Islet precursor cell (in vitro differentiated cells): Measurements from ENCODE around the gene GRAMD2B.
"Not testable (repeated sequence)": the region's sequence is repeated elsewhere in the genome, so short reads cannot be mapped to it uniquely, and the experiment has no call there.

ENCODE experiments used
- DNase-seq: peaks from one replicate; pipeline ENCODE4 v3.0.0-alpha.2; 2018

GRAMD2B gene

DNA sequence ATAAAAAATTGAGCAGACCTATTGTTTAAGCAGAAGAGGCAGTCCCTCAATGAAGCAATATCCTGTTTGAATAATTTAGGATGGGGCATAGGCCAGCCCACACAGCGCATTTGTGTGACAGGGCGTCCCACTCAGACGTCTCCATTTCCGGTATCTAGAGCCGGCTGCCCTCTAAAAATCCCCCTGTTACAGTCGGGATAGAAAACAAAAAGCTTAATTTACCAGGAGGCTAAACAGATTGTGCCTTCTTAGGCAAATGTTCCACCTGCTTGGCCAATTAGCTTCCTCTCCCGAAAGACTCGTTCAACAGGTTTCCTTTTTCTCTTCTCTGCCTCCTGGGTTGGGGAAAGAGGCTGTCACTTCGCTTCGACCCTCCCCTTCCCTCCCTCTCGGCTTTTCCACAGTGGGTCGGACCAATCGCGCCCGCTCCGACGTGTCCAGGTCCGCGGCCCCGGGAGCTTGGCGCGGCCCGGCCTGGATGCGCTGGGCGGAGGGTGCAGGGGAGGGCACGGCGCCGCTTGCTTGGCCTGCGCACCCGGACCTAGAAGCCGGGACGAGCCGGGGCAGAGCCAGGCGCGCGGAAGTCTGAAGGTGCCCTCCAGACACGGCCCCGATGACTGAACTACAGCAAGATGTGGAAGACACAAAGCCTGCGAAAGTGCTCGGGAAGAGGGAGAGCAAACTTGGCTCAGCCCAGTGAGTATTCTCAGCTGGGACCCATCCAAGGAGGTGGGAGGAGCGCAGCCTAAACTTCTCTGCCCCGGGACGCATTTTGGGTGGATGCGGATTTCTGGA is at the start of gene GRAMD2B:
Gene GRAMD2B (plus strand): TSS at position 416 of the 795 bp plus-strand sequence. CDS start 198 bp downstream, at position 614.
- peak; percentile 97 for DNase-seq

- no peak for DNase-seq
Observed at GRCh38 chr5:126374109-126374416, 49.1 kb upstream of the GRAMD2B start.

DNA sequence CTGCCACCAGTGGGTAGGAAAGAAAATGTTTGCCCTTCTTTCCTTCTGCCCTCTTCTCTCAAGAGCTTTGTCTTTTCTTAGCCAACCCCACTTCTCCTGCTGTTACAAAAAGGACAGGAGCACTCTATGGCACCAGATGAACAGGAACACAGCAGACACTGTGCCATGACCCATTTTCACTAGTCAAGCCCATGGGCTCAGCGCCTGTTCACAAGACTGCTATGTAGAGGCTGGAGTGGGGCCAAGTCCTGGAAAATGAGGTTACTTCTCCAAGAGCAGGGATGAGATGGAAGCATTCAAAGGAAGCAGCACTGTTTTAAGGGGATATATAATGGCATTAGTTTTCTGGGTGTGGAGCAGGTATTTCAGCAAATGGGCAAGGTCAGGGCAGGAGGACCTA is 46.8 kb upstream of the GRAMD2B start:
- DNase-seq = no peak

DNA sequence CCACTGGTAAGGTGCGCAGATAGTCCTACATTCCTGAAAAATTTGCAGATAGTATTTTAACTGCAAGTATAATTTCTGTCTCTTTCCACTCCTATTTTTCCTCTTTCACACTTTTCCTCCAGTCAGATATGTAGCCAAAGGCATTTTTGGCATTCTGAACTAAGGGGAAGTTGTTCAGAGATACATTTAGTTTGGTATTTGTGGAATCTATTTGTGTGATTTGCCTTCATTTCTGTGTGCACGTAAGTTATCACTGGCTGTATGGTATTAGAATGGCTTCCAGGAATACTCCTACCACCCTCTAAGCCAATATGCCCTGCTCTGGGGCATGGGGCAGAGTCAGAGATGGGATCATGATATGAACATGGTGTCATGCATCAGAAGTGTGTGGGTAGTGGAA is 45.8 kb upstream of the GRAMD2B start:
- DNase-seq = no peak

- DNase-seq = not testable (repeated sequence)
Observed at GRCh38 chr5:126380316-126380715, 42.9 kb upstream of the GRAMD2B start.

DNA sequence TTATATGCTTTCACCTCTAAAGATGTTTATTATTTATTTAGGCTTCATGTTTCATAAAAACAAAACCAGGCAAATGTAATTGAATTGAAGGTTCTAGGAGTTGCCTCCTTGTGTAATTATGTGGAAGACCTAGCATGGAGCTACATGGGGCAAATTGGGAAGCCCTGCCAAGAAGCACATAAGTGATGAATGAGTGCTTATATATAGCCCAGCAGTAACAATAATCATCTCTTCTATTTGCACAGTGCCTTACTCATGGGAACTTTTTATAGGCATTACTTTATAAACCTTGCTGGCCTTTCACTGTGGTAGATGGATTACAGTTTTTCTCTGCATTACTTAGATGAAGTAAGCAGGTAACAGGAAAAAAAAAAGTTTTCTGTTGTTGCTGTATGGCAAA is 40.0 kb upstream of the GRAMD2B start:
- no peak for DNase-seq

- DNase-seq = no peak
Observed at GRCh38 chr5:126383776-126384175, 39.4 kb upstream of the GRAMD2B start.

- no peak for DNase-seq
Observed at GRCh38 chr5:126384985-126385384, 38.2 kb upstream of the GRAMD2B start.

DNA sequence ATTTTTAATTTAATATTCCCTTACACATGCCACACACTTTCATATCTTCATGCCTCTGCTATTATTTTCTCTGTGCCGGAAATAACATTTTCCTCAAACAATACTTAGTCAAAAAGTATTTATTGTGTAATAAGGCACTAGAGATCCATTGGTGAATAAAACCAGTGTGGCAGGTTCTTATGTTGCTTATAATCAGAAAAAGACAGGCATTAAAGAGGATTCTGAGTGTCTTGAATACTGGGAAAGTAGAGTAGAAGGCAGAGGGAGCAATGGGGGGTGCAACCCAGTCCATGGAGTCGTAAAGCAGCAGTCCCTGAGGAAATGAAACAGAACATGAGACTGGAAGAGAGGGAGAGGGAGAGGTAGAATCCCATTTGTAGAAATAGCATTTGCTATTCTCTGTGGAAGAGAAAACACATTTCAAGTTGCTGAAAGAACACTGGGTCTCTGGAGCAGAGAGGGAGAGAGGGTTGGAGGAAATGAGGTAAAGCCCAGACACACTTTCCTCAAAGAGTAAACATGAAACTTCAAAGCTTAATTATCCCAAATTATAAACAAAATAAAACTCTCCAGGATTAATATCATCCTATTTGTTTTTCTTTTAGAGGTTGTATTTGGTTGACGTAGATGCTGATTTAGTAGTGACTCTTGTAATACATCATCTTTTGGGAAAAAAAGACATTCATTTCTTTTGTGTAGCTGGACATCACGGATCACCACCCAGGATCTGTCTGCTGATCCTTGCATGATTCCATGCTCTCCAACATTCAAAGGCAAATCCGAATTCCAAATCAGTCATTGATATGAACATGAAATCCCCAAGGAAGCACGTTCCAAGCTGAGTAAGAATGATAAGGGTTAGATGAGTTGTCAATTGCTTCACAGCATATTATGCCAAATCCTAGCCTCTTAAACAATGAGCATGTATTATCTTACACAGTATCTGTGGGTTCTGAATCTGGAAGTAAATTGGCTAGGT is 37.4 kb upstream of the GRAMD2B start:
- DNase-seq = no peak

- DNase-seq = no peak
Observed at GRCh38 chr5:126389179-126389578, 34.0 kb upstream of the GRAMD2B start.

- DNase-seq = no peak
Observed at GRCh38 chr5:126390051-126390450, 33.2 kb upstream of the GRAMD2B start.

- no peak for DNase-seq
Observed at GRCh38 chr5:126391386-126391785, 31.8 kb upstream of the GRAMD2B start.

DNA sequence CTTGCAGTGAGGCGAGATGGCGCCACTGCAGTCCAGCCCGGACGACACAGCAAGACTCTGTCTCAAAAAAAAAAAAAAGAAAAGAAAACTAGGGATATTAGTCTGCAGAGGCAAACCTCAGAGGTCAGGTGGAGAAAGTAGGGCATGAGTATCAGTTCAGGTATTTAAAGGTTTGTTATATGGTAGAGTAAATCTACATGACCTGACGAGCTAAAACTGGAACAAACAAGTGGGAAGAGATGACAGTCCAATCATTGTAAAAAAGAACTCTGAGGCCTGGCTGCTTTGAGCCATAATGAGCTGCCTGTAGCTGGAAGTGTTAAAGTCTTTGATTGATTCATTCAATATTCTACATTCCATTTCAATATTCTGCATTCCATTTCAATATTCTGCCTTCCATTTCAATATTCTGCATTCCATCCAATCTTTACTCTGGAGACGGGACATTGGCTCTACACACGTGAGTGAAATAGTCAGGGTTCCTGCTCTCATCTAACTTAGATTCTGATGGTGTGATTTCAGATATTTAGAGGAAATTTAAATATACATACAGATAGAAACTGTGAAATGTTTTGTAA is 28.9 kb upstream of the GRAMD2B start:
- no peak for DNase-seq

- peak; percentile 57 for DNase-seq
Observed at GRCh38 chr5:126395198-126395597, 28.0 kb upstream of the GRAMD2B start.

DNA sequence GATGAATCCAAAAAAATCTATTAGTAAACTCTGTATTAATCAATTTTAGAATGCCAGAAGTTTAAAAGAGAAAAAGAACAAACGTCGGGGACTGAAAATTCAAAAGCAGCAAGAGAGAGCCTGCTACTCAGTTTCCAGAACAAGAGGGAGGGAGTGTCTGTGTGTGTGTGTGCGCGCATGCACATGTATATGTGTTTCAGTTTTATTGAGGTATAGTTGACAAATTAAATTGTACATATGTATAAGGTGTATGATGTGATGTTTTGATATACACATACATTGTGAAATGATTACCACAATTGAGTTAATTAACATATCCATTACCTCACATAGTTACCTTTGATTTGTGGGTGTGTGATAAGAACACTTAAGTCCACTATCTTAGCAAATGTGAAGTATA is 27.6 kb upstream of the GRAMD2B start:
- no peak for DNase-seq

DNA sequence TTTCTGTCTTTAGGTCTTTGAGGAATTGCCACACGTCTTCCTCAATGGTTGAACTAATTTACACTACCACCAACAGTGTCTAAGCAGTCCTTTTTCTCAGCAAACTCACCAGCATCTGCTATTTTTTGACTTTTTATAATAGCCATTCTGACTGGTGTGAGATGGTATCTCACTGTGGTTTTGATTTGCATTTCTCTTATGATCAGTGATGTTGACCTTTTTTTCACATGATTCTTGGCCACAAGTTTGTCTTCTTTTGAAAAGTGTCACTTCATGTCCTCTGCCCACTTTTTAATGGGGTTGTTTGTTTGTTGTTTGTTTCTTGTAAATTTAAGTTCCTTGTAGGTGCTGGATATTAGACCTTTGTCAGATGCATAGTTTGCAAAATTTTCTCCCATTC is 26.5 kb upstream of the GRAMD2B start:
- DNase-seq = not testable (repeated sequence)

GRCh38 chr5:126398791-126399190 is 24.4 kb upstream of the GRAMD2B start:
- DNase-seq = no peak

DNA sequence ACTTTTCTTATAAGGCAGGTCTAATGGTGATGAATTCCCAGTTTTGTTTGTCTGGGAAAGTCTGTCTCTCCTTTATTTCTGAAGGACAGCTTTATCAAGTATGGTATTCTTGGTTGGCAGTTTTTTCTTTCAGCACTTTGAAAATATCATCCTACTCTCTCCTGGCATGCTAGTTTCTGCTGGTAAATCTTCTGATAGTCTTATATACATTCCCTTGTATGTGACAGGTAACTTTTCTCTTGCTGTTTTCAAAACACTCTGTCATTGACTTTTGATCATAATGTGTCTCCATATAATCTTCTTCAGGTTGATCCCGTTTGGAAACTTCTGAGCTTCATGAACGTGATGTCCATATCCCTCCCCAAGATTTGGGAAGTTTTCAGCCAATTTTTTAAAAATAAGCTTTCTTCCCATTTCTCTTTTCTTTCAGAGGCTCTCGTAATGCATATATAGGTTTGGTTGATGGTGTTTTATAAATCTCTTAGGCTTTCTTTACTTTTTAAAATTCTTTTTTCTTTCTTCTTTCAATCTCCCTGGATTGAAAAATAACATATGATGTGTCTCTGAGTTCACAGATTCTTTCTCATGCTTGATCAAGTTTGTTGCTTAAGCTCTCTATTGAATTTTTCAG is 22.5 kb upstream of the GRAMD2B start:
- DNase-seq = no peak

DNA sequence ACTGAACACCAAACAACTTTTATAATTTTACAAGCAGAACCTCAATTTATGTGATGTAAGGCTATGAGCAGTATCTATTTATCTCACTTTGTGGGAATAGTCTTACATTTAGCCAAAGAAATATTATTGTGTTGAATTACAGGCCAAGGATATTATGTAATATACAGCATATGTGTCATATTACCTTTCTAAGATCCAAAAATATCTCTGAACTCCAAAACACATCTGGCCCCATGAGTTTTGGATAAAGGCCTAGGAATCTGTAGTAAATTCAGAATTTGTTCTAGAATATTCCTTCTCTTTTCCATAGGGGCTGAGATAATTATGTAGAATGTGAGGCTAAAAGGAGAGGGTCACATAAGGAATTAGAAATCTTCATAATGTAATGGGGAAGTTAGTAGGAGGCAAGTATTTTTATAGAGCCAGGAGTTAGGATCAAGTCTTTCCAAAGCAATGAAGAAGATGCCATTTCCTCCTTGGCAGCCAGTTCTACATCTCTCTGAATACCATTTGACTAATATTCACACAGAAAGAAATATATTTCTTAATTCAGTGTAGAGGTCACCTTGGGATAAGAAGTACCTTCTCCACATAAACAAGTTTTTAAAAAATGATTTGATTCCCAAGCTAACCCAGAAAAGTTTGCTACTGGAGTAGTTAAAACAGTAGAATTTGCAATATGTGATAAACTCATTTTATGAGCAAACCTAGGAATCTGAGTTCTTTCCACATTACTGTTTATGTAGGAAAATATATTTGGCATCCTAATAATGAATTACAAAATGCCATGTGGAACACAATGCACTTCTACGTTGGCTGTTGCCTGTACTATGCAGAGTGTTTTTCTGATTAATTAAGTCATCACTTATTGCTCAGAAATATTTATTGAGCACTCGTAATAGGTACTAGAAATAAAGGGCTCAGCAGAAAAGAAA is 20.3 kb upstream of the GRAMD2B start:
- DNase-seq = no peak

DNA sequence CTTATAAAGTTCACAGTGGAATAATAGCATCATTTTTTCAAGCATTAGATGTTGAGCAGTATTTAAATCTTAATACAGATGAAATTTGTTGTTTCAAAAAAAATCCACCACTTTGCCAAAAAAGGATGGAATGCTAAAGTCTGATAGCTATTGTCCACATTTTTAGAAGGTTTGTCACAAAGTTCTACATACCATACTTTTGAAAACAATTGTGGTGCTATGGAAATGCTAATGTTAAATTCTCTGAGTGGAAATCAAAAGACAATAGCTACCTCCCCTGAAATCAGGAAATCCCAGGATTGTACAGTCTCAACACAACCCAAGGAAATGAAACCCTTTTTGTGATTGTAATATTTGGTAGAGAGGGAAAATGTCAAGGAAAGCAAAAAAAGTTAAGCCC is 19.3 kb upstream of the GRAMD2B start:
- no peak for DNase-seq

DNA sequence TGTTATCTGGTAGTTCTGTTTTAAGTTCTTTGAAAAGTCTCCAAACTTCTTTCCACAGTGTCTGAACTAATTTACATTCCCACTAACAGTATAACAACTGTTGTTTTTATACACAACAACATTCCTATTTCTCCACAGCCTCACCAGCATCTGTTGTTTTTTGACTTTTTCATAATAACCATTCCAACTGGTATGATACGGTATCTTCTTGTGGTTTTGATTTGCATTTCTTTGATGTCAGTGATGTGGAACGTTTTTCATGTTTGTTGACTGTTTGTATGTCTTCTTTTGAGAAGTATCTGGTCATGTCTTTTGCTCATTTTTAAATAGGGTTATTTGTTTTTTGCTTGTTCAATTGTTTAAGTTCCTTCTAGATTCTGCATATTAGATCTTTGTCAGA is 12.6 kb upstream of the GRAMD2B start:
- DNase-seq = no peak

- no peak for DNase-seq
Observed at GRCh38 chr5:126413856-126414255, 9.4 kb upstream of the GRAMD2B start.
